ENCODE measurements around the gene NCOA1. TPM values are rescaled to one million over a fixed set of nuclear protein-coding genes. Genes with fewer than 3 reads are reported as not detected.

Gene NCOA1
- total RNA-seq, 1 donor from 2014 or later = 3.4 TPM

DNA sequence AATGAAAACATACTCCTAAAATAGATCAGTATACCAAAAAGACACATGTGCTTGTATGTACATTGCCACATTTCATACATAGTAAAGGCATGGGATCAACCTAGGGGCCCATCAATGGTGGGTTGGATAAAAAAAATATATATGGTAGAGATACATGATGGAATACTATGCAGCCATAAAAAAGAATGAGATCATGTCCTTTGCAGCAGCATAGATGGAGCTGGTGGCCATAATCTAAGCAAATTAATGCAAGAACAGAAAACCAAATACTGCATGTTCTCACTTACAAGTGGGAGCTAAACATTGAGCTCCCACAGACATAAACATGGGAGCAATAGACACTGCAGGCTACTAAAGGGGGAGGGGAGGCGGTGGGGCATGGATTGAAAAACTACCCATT lies 18.6 kb upstream of the NCOA1 start:
- Histone ChIP-seq H3K27me3 (ENCODE audit: control insufficient read depth, insufficient read depth, low read length) (no peaks in the 10 kb centered on the region), H3K36me3 (ENCODE audit: control insufficient read depth, insufficient read depth, low read length) (no peaks in the 10 kb centered on the region), H3K4me3 (ENCODE audit: low read depth, low read length) (no peak overlapping the region)
- FAIRE-seq (no peak), DNase-seq (ENCODE audit: low read depth) (no peak)
- no peak for TF ChIP-seq CTCF (IDR thresholded peaks at IDR 0.05; ENCODE audit: insufficient read depth, low read length, severe bottlenecking)

DNA sequence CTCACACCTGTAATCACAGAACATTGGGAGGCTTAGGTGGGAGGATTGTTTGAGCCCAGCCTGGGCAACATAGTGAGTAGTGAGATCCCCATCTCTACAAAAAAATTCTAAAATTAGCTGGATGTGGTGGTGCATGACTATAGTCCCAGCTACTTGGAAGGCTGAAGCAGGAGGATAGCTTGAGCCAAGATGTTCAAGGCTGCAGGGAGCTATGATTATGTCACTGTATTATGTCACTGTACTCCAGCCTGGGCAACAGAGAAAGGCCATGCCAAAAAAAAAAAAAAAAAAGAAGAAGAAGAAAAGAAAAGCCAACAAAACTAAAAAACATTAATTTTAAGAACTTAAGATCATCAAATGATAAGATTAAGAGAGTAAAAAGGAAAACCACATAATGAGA lies 17.4 kb upstream of the NCOA1 start:
- DNase-seq (ENCODE audit: low read depth) (no peak), FAIRE-seq (no peak)
- H3K4me3 ChIP-seq (ENCODE audit: low read depth, low read length) = no peak overlapping the region
- no peaks in the 10 kb centered on the region for H3K36me3 ChIP-seq (ENCODE audit: control insufficient read depth, insufficient read depth, low read length)
- no peak for TF ChIP-seq CTCF (IDR thresholded peaks at IDR 0.05; ENCODE audit: insufficient read depth, low read length, severe bottlenecking)
- peaks cover 2% of the 10 kb centered on the region for H3K27me3 ChIP-seq (ENCODE audit: control insufficient read depth, insufficient read depth, low read length)

- no peak for FAIRE-seq
- DNase-seq (ENCODE audit: low read depth) = peak; percentile 15
- Histone ChIP-seq H3K27me3 (ENCODE audit: control insufficient read depth, insufficient read depth, low read length) (peaks cover 2% of the 10 kb centered on the region), H3K36me3 (ENCODE audit: control insufficient read depth, insufficient read depth, low read length) (no peaks in the 10 kb centered on the region), H3K4me3 (ENCODE audit: low read depth, low read length) (no peak overlapping the region)
- no peak for TF ChIP-seq CTCF (IDR thresholded peaks at IDR 0.05; ENCODE audit: insufficient read depth, low read length, severe bottlenecking)
Observed at GRCh38 chr2:24474053-24474452, 17.0 kb upstream of the NCOA1 start.

DNA sequence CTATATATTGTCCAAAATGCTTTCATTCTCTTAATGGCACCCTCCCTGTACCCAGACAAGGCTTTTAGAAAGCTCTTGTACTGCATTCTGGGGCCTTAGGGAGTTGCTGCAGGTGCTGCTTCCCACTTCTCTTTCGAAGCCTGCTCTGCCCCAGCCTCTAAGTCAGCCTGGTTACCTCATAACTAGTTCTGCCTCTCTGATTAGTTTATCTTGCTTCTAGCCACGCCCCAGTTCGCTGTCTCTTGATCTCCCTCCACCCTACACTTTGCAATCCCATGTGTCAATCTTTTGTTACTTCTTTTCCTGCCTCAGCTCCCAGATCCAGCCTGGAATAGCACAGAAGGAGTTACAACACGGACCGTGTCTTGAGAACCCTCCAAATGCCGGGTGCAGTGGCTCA lies 13.8 kb upstream of the NCOA1 start:
- FAIRE-seq (no peak), DNase-seq (ENCODE audit: low read depth) (no peak)
- H3K27me3 ChIP-seq (ENCODE audit: control insufficient read depth, insufficient read depth, low read length) = peaks cover 2% of the 10 kb centered on the region
- no peaks in the 10 kb centered on the region for H3K36me3 ChIP-seq (ENCODE audit: control insufficient read depth, insufficient read depth, low read length)
- H3K4me3 ChIP-seq (ENCODE audit: low read depth, low read length) = no peak overlapping the region
- no peak for TF ChIP-seq CTCF (IDR thresholded peaks at IDR 0.05; ENCODE audit: insufficient read depth, low read length, severe bottlenecking)

DNA sequence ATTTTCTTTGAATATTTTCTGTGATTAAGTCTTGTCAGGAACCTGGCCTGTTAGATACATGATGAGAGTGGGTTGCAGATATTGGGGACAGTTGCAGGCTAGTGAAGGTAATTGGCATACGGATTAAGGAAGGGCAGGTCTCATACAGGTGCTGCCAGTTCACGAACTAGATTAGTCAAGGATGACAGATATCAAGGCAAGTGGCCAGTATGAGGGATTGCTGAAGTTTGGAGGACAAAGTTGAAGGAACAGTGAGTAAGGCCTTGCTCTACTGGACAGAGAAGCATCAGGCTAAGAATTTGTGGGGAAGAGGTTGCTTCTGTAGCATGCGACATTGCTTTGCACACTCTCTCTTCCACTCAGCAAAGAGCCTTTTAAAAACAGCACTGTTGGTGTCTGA lies 12.8 kb upstream of the NCOA1 start:
- DNase-seq (ENCODE audit: low read depth) (no peak), FAIRE-seq (no peak)
- TF ChIP-seq CTCF (IDR thresholded peaks at IDR 0.05; ENCODE audit: insufficient read depth, low read length, severe bottlenecking) = no peak
- Histone ChIP-seq H3K27me3 (ENCODE audit: control insufficient read depth, insufficient read depth, low read length) (peaks cover 2% of the 10 kb centered on the region), H3K4me3 (ENCODE audit: low read depth, low read length) (no peak overlapping the region), H3K36me3 (ENCODE audit: control insufficient read depth, insufficient read depth, low read length) (no peaks in the 10 kb centered on the region)

DNA sequence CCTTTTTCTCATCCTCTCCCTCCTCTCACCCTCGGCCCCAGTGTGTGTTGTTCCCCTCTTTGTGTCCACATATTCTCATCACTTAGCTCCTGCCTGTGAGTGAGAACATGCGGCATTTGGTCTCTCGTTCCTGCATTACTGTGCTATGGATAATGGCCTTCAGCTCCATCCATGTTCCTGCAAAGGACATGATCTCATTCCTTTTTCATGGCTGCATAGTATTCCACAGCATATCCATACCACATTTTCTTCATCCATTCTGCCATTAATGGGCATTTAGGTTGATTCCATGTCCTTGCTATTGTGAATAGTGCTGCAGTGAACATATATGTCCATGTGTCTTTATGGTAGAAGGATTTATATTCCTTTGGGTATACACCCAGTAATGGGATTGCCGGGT lies 10.8 kb upstream of the NCOA1 start:
- H3K27me3 ChIP-seq (ENCODE audit: control insufficient read depth, insufficient read depth, low read length) = peaks cover 2% of the 10 kb centered on the region
- FAIRE-seq (no peak), DNase-seq (ENCODE audit: low read depth) (no peak)
- H3K4me3 ChIP-seq (ENCODE audit: low read depth, low read length) = no peak overlapping the region
- no peak for TF ChIP-seq CTCF (IDR thresholded peaks at IDR 0.05; ENCODE audit: insufficient read depth, low read length, severe bottlenecking)
- no peaks in the 10 kb centered on the region for H3K36me3 ChIP-seq (ENCODE audit: control insufficient read depth, insufficient read depth, low read length)

Data from bronchial epithelial cell (primary cell).